Nephron progenitor cell (in vitro differentiated cells): ENCODE results near the gene GRAMD1A.
A peak's percentile ranks its signal among the peaks of the same experiment; 100 is the strongest.

Experiments
- DNase-seq: peaks from one replicate; pipeline ENCODE4 v3.0.0; 2021
- H3K27ac Mint-ChIP-seq: 2 replicates; pipeline ENCODE4 v1.8.0; 2021; ENCODE audit warnings: mild to moderate bottlenecking, moderate library complexity, mixed read lengths
- H3K27me3 Mint-ChIP-seq: 2 replicates; pipeline ENCODE4 v1.8.0; 2021; ENCODE audit warnings: mild to moderate bottlenecking, low read depth, mixed read lengths; ENCODE audit not compliant: poor library complexity
- H3K36me3 Mint-ChIP-seq: 2 replicates; pipeline ENCODE4 v1.8.0; 2021; ENCODE audit warnings: low read depth, mixed read lengths
- H3K4me1 Mint-ChIP-seq: 2 replicates; pipeline ENCODE4 v1.8.0; 2021; ENCODE audit warnings: mixed read lengths
- H3K4me3 Mint-ChIP-seq: 2 replicates; pipeline ENCODE4 v1.8.0; 2021; ENCODE audit warnings: mild to moderate bottlenecking, moderate library complexity, mixed read lengths
- H3K9me3 Mint-ChIP-seq: 2 replicates; pipeline ENCODE4 v1.8.0; 2021; ENCODE audit warnings: mild to moderate bottlenecking, moderate library complexity, mixed read lengths
- TF ChIP-seq, protein P1 (sequence below): fragments of 200-600 bp; sonication (generic); IDR thresholded peaks from 2 replicates; pipeline ENCODE4 v1.5.0; 2021; ENCODE audit warnings: antibody characterized with exemption

GRAMD1A gene

DNA sequence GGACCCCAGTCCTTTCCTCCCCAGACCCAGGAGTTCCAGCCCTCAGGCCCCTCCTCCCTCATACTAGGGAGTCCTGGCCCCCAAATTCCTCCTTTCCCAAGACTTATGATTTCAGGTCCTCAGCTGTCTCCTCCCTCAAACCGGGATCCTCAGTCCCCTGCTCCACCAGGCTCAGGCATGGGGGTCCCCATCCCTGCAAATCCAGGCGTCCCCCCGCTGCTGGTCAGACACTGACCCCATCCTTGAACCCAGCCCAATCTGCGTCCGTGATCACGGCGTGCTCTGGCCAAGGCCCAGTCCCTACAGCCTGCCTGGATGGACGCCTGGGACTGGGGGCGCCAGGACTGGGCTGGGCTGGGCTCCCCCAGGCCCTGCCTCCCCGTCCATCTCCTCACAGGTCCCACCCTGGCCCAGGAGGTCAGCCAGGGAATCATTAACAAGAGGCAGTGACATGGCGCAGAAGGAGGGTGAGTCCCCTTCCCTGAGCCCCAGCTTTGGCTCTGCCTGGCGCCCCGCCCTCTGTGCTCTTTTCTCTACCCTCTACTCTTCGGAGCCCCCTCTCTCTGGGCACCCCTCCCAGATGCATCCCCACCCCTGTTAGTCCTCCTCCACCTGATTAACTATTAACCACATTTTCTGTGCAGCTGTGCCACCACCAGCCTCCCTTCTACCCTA lies 42.1 kb downstream of the GRAMD1A start:
- peak overlapping the region; percentile 50 for H3K4me3 Mint-ChIP-seq
- H3K27me3 Mint-ChIP-seq, result peaks cover 11% of the 10 kb centered on the region
- H3K9me3 Mint-ChIP-seq, result no peaks in the 10 kb centered on the region
- peaks cover 79% of the 10 kb centered on the region for H3K4me1 Mint-ChIP-seq
- H3K27ac Mint-ChIP-seq, result no peak overlapping the region
- no peaks in the 10 kb centered on the region for H3K36me3 Mint-ChIP-seq
- TF ChIP-seq, protein P1, sequence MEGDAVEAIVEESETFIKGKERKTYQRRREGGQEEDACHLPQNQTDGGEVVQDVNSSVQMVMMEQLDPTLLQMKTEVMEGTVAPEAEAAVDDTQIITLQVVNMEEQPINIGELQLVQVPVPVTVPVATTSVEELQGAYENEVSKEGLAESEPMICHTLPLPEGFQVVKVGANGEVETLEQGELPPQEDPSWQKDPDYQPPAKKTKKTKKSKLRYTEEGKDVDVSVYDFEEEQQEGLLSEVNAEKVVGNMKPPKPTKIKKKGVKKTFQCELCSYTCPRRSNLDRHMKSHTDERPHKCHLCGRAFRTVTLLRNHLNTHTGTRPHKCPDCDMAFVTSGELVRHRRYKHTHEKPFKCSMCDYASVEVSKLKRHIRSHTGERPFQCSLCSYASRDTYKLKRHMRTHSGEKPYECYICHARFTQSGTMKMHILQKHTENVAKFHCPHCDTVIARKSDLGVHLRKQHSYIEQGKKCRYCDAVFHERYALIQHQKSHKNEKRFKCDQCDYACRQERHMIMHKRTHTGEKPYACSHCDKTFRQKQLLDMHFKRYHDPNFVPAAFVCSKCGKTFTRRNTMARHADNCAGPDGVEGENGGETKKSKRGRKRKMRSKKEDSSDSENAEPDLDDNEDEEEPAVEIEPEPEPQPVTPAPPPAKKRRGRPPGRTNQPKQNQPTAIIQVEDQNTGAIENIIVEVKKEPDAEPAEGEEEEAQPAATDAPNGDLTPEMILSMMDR, result no peak
- no peak for DNase-seq

DNA sequence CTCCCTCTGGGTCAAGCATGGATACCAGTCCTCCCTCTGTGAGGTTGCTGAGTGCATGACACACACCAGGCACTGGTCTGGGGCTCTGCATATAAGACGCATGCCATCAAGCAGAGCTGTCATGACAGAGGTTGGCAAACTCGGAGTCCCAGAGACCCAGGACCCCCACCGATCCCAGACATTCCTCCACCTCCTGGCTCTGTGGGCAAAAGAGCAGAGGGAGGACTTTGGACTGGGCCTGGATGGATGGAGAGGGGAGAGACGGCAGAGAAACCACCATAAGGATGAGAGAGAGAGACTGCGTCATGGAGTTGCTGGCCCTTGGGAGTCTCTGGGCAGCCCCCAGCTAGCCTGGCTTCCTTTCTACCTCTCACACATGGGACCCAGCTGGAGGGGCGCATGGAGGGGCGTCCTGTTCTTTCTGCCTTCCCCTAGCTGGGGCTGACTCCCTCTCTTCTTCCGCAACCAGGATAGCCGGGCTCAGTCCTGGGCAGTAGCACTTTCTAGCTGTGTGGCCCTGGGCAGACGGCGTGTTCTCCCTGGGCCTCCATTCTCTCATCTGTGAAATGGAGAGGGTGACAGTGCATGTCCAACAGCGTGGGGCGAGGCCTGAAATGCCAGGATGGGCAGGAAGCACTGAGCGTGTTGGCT lies 43.0 kb downstream of the GRAMD1A start:
- TF ChIP-seq, protein P1, result no peak
- H3K4me3 Mint-ChIP-seq, result peak overlapping the region; percentile 45
- H3K9me3 Mint-ChIP-seq, result no peaks in the 10 kb centered on the region
- peaks cover 11% of the 10 kb centered on the region for H3K27me3 Mint-ChIP-seq
- no peak overlapping the region for H3K27ac Mint-ChIP-seq
- no peak for DNase-seq
- peaks cover 77% of the 10 kb centered on the region for H3K4me1 Mint-ChIP-seq
- no peaks in the 10 kb centered on the region for H3K36me3 Mint-ChIP-seq

DNA sequence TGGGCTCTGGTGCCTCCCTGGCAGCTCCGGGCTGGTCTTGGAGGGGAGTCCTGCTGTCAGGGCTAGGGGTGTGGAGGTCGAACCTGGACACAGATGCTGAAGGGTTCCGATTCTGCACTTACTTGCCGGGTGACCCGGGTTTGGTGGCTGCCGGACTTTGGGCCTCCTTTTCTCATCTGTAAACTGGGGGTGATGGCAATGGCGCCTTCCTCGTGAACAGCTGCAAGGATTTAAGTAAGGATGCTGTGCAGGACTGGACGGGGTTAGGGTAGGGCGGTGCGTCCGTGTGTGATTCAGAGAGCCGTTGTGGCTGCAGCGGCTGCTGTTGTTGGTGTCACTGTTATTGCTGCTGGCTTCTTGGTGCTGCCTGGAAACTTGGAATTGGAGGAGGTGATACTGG lies 43.8 kb downstream of the GRAMD1A start:
- peaks cover 11% of the 10 kb centered on the region for H3K27me3 Mint-ChIP-seq
- peaks cover 73% of the 10 kb centered on the region for H3K4me1 Mint-ChIP-seq
- no peaks in the 10 kb centered on the region for H3K36me3 Mint-ChIP-seq
- no peak overlapping the region for H3K4me3 Mint-ChIP-seq
- H3K9me3 Mint-ChIP-seq, result no peaks in the 10 kb centered on the region
- TF ChIP-seq, protein P1, result no peak
- H3K27ac Mint-ChIP-seq, result peak overlapping the region; percentile 4
- no peak for DNase-seq

DNA sequence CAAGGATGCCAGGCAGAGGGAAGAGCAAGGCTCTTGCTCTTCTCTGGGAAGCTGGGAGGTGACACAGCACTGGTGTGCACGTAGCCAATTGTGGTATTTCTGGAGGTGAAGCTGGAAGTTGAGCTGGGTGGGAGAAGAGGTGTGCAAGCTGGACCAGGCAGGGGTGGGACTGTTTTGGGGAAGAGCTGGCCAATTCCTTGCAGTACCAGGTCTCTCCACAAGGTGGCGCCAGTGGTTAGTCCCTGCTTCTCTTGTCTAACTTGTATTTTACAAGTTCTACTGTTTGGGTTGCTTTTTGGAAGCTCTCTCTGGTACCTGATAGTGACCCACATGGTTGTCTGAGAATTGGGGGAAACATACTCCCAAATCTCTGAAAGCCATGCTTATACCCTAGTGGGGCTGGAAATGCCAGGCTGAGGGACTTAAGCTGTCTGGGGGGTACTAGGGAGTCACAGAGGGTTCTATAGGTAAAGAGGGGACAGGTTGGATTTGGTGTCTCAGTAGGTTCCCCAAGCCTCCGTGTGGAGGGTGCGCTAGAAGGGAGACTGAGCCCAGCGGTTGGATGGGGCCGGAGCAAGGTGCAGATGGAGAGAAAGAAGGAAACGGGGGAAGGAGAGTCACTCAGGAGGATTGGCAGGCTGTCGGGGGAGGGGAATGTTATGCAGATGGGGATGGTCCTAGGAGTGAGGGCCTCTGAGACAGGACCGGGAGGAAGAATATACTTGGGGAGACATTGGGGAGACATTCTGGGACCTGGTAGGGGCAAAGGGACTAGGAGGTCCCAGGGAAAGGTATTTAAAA lies 44.4 kb downstream of the GRAMD1A start:
- H3K9me3 Mint-ChIP-seq, result no peaks in the 10 kb centered on the region
- H3K4me3 Mint-ChIP-seq, result no peak overlapping the region
- H3K27ac Mint-ChIP-seq, result peak overlapping the region; percentile 4

DNA sequence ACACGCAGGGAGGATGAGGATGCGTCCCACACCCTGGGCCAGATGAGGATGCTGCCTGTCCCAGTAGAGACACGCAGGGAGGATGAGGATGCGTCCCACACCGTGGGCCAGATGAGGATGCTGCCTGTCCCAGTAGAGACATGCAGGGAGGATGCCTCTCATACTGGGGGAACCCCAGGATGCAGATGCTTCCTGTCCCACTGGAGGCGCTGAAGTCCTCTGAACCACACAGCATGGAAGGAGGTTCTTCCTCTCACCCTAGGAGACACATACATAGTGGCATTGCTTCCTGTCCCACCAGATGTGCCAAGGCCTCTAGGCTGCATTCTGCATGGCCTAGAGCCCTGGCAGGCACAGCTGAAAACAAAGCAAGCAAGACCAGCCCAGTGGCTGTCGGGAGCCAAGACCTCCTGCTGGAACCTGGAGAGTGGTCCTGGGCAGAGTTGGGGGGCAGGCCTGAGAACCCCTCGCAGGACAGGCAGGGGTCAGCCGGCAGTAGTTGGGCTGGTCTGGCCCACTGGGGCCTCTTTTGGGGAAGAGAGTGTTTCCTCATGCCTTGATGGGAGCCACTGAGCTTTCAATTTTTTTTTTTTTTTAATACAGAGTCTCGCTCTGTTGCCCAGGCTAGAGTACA lies 45.7 kb downstream of the GRAMD1A start:
- no peaks in the 10 kb centered on the region for H3K9me3 Mint-ChIP-seq
- H3K4me1 Mint-ChIP-seq, result peaks cover 58% of the 10 kb centered on the region
- H3K27ac Mint-ChIP-seq, result no peak overlapping the region
- peaks cover 4% of the 10 kb centered on the region for H3K27me3 Mint-ChIP-seq
- DNase-seq, result no peak
- no peak overlapping the region for H3K4me3 Mint-ChIP-seq
- TF ChIP-seq, protein P1, result peak; percentile 38
- no peaks in the 10 kb centered on the region for H3K36me3 Mint-ChIP-seq

More for the DNA sequence above, 44.4 kb downstream of the GRAMD1A start:
- peaks cover 68% of the 10 kb centered on the region for H3K4me1 Mint-ChIP-seq
- TF ChIP-seq, protein P1, result peak; percentile 98
- DNase-seq, result peak; percentile 84
- H3K36me3 Mint-ChIP-seq, result no peaks in the 10 kb centered on the region
- peaks cover 11% of the 10 kb centered on the region for H3K27me3 Mint-ChIP-seq
